ENCODE data around the gene SH3BGRL. TPM values are rescaled to one million over a fixed set of nuclear protein-coding genes. Genes with fewer than 3 reads are reported as not detected.

SH3BGRL gene
- 10 to 100 TPM; 37.0 to 97.5 (median 68.1) TPM for total RNA-seq

GRCh38 chrX:81201671-81202455, at the start of gene SH3BGRL, which contains the start of gene HMGN5:
Gene SH3BGRL, plus strand, starts transcription at chrX:81202102. Its CDS starts 99 bp downstream, at chrX:81202201.
Gene HMGN5, minus strand, starts transcription at chrX:81201913. Its CDS starts 80,364 bp downstream, at chrX:81121549.
- in situ Hi-C loops (cut with MboI; ENCODE audit: low pct_ligation_motif_present in 1 of 4, low pct_unique_long_range_greater_than_20kb in 1 of 4, low sequenced_read_pairs in 3 of 4), result no loop called here

GRCh38 chrX:81168391-81168790, 33.5 kb upstream of the SH3BGRL start:
- no peak for TF ChIP-seq CTCF (IDR thresholded peaks at IDR 0.05)
- no peaks in the 10 kb centered on the region for H3K36me3 ChIP-seq
- 77% methylated on average over 3 of the region's 3 CpGs; no CpG with 5 or more reads in 1 of the 2 donors for WGBS, 2 donors (ENCODE audit: low coverage in 1 of 2)
- H3K27ac ChIP-seq, result no peak overlapping the region
- no peak for DNase-seq
- H3K27me3 ChIP-seq, result no peaks in the 10 kb centered on the region
- in situ Hi-C loops (cut with MboI; ENCODE audit: low pct_ligation_motif_present in 1 of 4, low pct_unique_long_range_greater_than_20kb in 1 of 4, low sequenced_read_pairs in 3 of 4), result no loop called here
- intact Hi-C loops (cut with DNase I; ENCODE audit: low total_unique reads), result no loop called here
- no peaks in the 10 kb centered on the region for H3K4me1 ChIP-seq
- no peak overlapping the region for H3K4me3 ChIP-seq
- no peaks in the 10 kb centered on the region for H3K9me3 ChIP-seq

More at GRCh38 chrX:81201671-81202455, at the start of gene SH3BGRL, which contains the start of gene HMGN5:
- H3K4me1 ChIP-seq, result no peaks in the 10 kb centered on the region
- peak within 1 kb of the TSS; percentile 38 to 64 (median 48) for H3K4me3 ChIP-seq
- peak within 1 kb of the TSS; percentile 68 to 91 (median 88) for H3K27ac ChIP-seq
- H3K27me3 ChIP-seq, result no peaks in the 10 kb centered on the region
- TF ChIP-seq CTCF (IDR thresholded peaks at IDR 0.05) (peak in 2 of 5 experiments; percentile 40 to 44), POLR2A (IDR thresholded peaks at IDR 0.05) (peak; percentile 20), EP300 (IDR thresholded peaks at IDR 0.05; ENCODE audit: low read depth) (no peak), POLR2AphosphoS5 (IDR thresholded peaks at IDR 0.05) (peak in 2 of 3 donors; percentile 16 to 28)
- H3K36me3 ChIP-seq, result no peaks in the 10 kb centered on the region
- DNase-seq, result peak; percentile 83
- H3K9me3 ChIP-seq, result no peaks in the 10 kb centered on the region
- intact Hi-C loops (cut with DNase I; ENCODE audit: low total_unique reads), result no loop called here
- WGBS, 2 donors (ENCODE audit: low coverage in 1 of 2), result 0 to 33% methylated on average over 2 to 23 of the region's 23 CpGs

DNA sequence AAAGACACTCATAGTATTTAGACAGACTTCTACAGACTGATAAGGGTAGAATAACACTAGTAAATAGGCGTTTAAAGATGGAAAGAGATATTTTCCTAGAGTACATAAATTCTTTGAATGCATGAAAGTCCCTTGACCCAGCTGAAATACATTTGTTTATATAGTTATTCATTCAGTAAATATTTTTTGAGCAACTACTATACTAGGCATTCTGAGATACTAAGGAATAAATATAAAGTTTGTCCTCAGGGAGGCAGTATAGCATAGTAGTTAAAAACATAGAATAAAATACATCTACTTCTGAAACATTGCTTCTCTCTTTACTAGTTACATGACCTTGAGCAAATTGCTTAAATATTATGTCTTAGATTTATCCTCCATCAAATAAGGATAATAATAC, 27.6 kb upstream of the SH3BGRL start:
- TF ChIP-seq EP300 (IDR thresholded peaks at IDR 0.05; ENCODE audit: low read depth), result no peak
- TF ChIP-seq POLR2A (IDR thresholded peaks at IDR 0.05), result no peak
- TF ChIP-seq POLR2AphosphoS5 (IDR thresholded peaks at IDR 0.05), result no peak
- TF ChIP-seq CTCF (IDR thresholded peaks at IDR 0.05), result peak in 3 of 5 experiments; percentile 24 to 38 (median 25)
- in situ Hi-C loops (cut with MboI; ENCODE audit: low pct_ligation_motif_present in 1 of 4, low pct_unique_long_range_greater_than_20kb in 1 of 4, low sequenced_read_pairs in 3 of 4), result no loop called here
- Histone ChIP-seq H3K9me3 (no peaks in the 10 kb centered on the region), H3K4me1 (no peaks in the 10 kb centered on the region), H3K4me3 (no peak overlapping the region), H3K27ac (no peak overlapping the region), H3K36me3 (no peaks in the 10 kb centered on the region), H3K27me3 (no peaks in the 10 kb centered on the region)
- DNase-seq, result no peak
- WGBS, 2 donors (ENCODE audit: low coverage in 1 of 2), result 29 to 71% methylated on average over 1 of the region's 1 CpG
- intact Hi-C loops (cut with DNase I; ENCODE audit: low total_unique reads), result no loop called here

DNA sequence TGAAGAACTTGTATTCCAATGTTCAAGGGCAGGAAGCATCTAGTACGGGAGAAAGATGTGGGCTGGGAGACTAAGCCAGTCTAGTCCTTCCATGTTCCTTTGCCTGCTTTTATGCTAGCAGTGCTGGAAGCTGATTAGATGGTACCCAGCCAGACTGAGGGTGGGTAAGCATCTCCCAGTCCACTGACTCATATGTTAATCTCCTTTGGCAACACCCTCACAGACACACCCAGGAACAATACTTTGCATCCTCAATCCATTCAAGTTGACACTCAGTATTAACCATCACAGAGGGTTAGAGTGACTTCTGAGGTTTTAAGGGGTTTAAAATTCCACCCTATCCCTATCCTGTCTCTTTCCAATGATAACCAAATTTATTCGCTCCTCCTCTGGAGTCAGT, 6.6 kb upstream of the SH3BGRL start:
- in situ Hi-C loops (cut with MboI; ENCODE audit: low pct_ligation_motif_present in 1 of 4, low pct_unique_long_range_greater_than_20kb in 1 of 4, low sequenced_read_pairs in 3 of 4), result loop anchor here in 3 of 4 donors (25.0 kb wide), 2 partner anchors 167 to 192 kb away; no protein-coding TSS in a partner anchor
- Histone ChIP-seq H3K4me1 (no peaks in the 10 kb centered on the region), H3K27me3 (no peaks in the 10 kb centered on the region), H3K36me3 (no peaks in the 10 kb centered on the region), H3K9me3 (no peaks in the 10 kb centered on the region), H3K27ac (no peak overlapping the region), H3K4me3 (no peak overlapping the region)
- intact Hi-C loops (cut with DNase I; ENCODE audit: low total_unique reads), result no loop called here
- TF ChIP-seq POLR2A (IDR thresholded peaks at IDR 0.05) (no peak), EP300 (IDR thresholded peaks at IDR 0.05; ENCODE audit: low read depth) (no peak), POLR2AphosphoS5 (IDR thresholded peaks at IDR 0.05) (no peak), CTCF (IDR thresholded peaks at IDR 0.05) (no peak)
- WGBS, 2 donors (ENCODE audit: low coverage in 1 of 2), result 83% methylated on average over 2 of the region's 2 CpGs; no CpG with 5 or more reads in 1 of the 2 donors
- DNase-seq, result no peak

Measured in transverse colon (tissue), 4 donors.